Measurements from ENCODE around the gene HDHD5.

The HDHD5 gene

GRCh38 chr22:17120281-17120680 lies 38.8 kb downstream of the HDHD5 start:
- DNase-seq (ENCODE audit: low read depth, low spot score), result no peak

- DNase-seq (ENCODE audit: low read depth, low spot score), result no peak
Measured at GRCh38 chr22:17119481-17120202, 39.4 kb downstream of the HDHD5 start.

GRCh38 chr22:17118342-17118741 lies 40.7 kb downstream of the HDHD5 start:
- DNase-seq (ENCODE audit: low read depth, low spot score), result no peak

GRCh38 chr22:17117890-17118289 lies 41.2 kb downstream of the HDHD5 start:
- DNase-seq (ENCODE audit: low read depth, low spot score), result no peak

GRCh38 chr22:17117400-17117799 lies 41.7 kb downstream of the HDHD5 start:
- no peak for DNase-seq (ENCODE audit: low read depth, low spot score)

GRCh38 chr22:17116572-17117330 lies 42.3 kb downstream of the HDHD5 start:
- DNase-seq (ENCODE audit: low read depth, low spot score), result no peak

GRCh38 chr22:17115945-17116565 lies 43.0 kb downstream of the HDHD5 start:
- DNase-seq (ENCODE audit: low read depth, low spot score), result no peak

GRCh38 chr22:17115236-17115635 lies 43.8 kb downstream of the HDHD5 start:
- no peak for DNase-seq (ENCODE audit: low read depth, low spot score)

GRCh38 chr22:17114898-17115235 lies 44.2 kb downstream of the HDHD5 start:
- DNase-seq (ENCODE audit: low read depth, low spot score), result no peak

- no peak for DNase-seq (ENCODE audit: low read depth, low spot score)
Measured at GRCh38 chr22:17114173-17114897, 44.7 kb downstream of the HDHD5 start.

GRCh38 chr22:17113600-17113999 lies 45.5 kb downstream of the HDHD5 start:
- no peak for DNase-seq (ENCODE audit: low read depth, low spot score)

GRCh38 chr22:17112491-17113042 lies 46.5 kb downstream of the HDHD5 start:
- no peak for DNase-seq (ENCODE audit: low read depth, low spot score)

GRCh38 chr22:17110791-17111550 lies 48.1 kb downstream of the HDHD5 start:
- DNase-seq (ENCODE audit: low read depth, low spot score), result no peak

- DNase-seq (ENCODE audit: low read depth, low spot score), result no peak
Measured at GRCh38 chr22:17109976-17110375, 49.1 kb downstream of the HDHD5 start.

GRCh38 chr22:17109113-17109865 lies 49.8 kb downstream of the HDHD5 start:
- DNase-seq (ENCODE audit: low read depth, low spot score), result no peak

GRCh38 chr22:17108256-17109112 lies 50.6 kb downstream of the HDHD5 start:
- DNase-seq (ENCODE audit: low read depth, low spot score), result no peak

- DNase-seq (ENCODE audit: low read depth, low spot score), result no peak
Measured at GRCh38 chr22:17107547-17107810, 51.6 kb downstream of the HDHD5 start.

- no peak for DNase-seq (ENCODE audit: low read depth, low spot score)
Measured at GRCh38 chr22:17106785-17107546, 52.1 kb downstream of the HDHD5 start.

All from activated CD4-positive, CD25-positive, alpha-beta regulatory T cell treated with anti-CD3 and anti-CD28 coated beads, Interleukin-2, amount 50 U/mL, for 16 hours (primary cell).